HUDEP-2 (cell line): ENCODE data around the gene KCNH3.

Experiments used
- DNase-seq, 76 experiments: peaks; one replicate each; lab custom pipeline; 2025; ENCODE audit not compliant: unreplicated experiment in 76 of 76; lab: John Stamatoyannopoulos, UW

KCNH3 gene

GRCh38 chr12:49543221-49543913 lies 4.5 kb downstream of the KCNH3 start:
- no peak for DNase-seq

GRCh38 chr12:49543914-49544815 lies 5.3 kb downstream of the KCNH3 start:
- DNase-seq, result no peak

DNA sequence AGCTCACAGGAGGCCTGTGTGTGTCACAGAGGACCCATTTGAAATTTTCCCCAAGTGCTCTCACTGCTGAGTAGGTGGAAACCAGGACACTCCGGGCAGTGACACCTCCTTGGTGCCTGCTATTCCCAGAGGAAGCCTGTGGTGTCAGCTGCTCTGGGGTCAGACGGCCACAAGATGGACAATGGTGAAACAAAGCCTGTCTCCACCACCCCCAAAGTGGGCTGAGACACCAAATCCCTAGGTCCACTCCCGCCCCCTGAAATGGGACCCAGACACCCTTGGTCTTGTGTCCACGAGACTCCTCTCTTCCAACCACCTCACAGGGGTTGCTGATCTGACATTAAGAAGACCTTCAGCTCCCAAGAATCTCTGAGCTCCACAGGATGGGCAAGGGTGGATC lies 7.0 kb downstream of the KCNH3 start:
- DNase-seq, result no peak

- DNase-seq, result no peak
Measured at GRCh38 chr12:49546481-49546880, 7.7 kb downstream of the KCNH3 start.

DNA sequence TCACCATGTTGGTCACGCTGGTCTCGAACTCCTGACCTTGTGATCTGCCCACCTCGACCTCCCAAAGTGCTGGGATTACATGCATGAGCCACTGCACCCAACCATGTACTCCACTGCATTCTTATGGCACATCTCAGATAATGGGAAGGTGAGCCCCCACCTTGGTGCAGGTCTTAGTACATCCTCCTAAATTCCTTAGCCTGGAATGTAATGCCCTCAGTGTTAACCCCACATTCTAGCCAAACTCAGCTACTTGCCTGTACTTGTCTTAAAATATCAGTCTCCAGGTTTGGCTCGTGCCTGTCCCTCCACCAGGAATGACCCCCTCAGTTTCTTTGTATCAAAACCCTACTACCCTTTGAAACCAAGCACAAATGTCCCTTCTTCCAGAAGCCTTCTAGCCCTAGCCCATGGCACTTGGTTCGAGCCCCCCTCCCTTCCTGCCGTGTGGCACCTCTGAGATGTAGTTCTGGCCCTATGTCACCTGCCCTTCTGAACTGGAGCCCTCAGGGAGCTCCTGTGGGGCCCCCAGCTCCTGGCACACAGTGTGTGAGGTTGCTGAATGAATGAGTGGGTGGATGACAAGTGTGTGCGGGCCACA lies 8.4 kb downstream of the KCNH3 start:
- no peak for DNase-seq

DNA sequence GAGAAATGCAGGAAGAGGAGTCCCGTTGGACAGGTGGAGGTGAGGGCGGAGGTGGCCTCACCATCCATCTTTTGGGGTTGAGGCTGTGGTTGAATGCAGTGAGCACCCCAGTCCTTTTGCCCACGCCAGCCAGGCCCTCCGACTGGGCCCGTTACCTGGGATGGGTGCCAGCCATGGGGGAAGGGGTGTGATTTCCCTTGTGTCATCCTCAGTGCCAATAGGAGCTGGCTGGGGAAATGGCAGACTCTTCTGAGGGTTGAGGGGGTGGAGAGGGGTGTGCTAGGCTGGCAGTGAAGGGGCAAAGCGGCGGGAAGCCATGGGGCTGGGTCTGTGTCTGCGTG lies 9.6 kb downstream of the KCNH3 start:
- DNase-seq, result no peak

- no peak for DNase-seq
Measured at GRCh38 chr12:49548822-49549648, 10.2 kb downstream of the KCNH3 start.

DNA sequence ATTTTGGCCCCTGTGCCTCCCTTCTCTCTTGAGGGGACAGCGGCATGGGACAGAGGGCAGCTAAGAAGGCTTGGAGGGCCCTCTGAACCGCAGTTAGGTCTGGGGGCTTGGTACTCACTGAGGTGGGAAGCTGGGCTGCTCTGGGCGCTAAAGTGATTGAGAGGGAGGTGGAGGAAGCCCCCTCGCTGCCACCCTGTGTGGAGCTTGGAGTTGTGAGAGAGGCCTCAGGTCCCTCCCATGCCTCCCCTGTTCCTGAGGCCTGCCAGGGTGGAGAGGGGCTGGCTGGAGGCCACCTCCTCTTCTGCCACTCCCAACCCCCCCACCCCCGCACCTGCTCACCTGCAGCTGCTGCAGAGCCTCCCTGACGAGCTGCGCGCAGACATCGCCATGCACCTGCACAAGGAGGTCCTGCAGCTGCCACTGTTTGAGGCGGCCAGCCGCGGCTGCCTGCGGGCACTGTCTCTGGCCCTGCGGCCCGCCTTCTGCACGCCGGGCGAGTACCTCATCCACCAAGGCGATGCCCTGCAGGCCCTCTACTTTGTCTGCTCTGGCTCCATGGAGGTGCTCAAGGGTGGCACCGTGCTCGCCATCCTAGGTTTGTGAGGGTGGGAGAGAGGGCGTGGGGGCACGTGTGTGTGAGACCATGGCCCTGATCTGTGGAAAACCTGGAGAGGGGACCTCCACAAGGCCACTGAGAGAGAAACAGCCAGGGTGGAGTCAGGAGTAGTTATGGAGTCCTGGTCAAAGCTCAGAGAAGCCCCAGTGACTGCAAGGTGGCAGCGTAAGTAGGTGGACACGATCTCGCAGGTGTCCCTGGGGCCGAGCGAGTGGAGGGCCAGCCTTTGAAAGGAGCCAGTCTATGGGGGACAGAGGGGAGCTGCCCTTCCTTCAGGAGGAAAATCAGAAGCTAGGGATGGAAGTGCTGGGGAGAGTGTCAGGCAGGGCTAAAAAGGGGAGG lies 11.2 kb downstream of the KCNH3 start:
- no peak for DNase-seq

- no peak for DNase-seq
Measured at GRCh38 chr12:49550693-49551252, 11.9 kb downstream of the KCNH3 start.

GRCh38 chr12:49552014-49552413 lies 13.2 kb downstream of the KCNH3 start:
- no peak for DNase-seq

GRCh38 chr12:49552425-49552824 lies 13.6 kb downstream of the KCNH3 start:
- no peak for DNase-seq

GRCh38 chr12:49552899-49553298 lies 14.1 kb downstream of the KCNH3 start:
- DNase-seq, result no peak

DNA sequence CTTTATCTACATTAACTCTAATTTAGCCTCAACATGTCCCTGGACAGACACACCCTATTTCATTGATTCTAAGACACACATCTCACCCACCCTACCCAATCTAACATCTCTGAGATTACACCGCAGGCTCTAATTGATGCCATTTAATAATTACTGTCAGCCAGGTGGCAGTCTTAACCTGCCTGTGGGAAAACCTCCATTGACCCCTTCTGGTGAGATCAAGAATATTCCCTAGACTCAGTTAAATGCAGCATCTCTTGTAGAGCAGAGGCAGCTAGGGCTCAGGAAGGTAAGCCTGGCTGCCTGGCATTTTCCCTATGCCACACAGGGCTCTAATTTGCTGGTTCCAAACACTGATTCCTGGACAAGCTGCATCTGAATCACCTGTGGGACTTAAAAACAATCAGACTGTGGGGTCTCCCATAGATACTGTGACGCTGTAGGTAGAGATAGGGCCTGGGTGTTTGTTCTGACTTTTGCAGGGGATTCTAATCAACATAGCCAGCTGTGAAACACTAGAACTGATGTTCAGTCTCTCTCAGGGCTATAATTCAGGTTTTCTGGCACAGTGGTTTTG lies 14.8 kb downstream of the KCNH3 start:
- DNase-seq, result peak in 20 of 76 experiments; percentile 2 to 49 (median 32)

- DNase-seq, result no peak
Measured at GRCh38 chr12:49554266-49554665, 15.4 kb downstream of the KCNH3 start.

GRCh38 chr12:49555631-49556390 lies 17.0 kb downstream of the KCNH3 start:
- no peak for DNase-seq

DNA sequence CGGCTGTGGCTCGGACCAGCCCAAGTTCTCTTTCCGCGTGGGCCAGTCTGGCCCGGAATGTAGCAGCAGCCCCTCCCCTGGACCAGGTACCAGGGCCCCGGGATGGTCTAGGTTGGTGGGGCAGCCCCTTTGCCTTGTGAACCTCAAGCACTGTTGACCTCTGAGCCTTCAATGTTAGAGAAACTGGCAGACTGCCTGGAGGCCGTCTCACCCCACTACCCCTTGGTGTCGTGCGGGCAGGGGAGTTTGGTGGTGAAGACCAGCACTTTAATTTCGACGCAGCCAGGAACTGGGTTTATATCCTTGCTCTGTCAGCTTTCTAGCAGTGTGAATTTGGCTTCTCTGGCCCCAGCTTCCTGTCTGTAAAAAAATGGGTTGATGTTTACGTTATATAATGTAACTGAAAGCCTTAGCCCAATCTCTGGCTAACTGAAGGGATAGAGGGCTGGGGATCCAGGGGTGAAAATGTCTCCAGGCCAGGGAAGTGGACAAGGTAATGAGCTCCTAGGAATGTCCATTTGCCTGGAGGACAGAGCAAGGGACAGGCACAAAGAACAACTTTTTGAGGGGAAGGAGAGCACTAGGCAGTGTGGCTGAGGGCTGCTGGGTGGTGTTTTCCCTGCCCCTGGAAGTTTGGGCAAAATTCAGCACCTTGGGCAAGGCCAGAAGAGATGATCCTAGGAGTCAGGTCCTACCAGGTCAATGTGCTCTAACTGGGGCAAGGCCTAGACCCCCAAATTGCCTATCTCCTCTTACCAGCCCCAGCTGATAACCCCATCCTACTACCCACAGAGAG lies 17.8 kb downstream of the KCNH3 start:
- no peak for DNase-seq

DNA sequence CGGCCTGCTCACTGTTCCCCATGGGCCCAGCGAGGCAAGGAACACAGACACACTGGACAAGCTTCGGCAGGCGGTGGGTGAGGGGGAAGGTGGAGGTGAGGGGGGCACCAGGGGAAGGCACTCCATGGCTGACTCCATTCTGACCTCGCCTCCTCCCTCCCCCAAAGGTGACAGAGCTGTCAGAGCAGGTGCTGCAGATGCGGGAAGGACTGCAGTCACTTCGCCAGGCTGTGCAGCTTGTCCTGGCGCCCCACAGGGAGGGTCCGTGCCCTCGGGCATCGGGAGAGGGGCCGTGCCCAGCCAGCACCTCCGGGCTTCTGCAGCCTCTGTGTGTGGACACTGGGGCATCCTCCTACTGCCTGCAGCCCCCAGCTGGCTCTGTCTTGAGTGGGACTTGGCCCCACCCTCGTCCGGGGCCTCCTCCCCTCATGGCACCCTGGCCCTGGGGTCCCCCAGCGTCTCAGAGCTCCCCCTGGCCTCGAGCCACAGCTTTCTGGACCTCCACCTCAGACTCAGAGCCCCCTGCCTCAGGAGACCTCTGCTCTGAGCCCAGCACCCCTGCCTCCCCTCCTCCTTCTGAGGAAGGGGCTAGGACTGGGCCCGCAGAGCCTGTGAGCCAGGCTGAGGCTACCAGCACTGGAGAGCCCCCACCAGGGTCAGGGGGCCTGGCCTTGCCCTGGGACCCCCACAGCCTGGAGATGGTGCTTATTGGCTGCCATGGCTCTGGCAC lies 18.5 kb downstream of the KCNH3 start:
- DNase-seq, result no peak
